GOT3 (cell line): Measurements from ENCODE around the gene TCEAL5.
"Not testable (repeated sequence)": the region's sequence is repeated elsewhere in the genome, so short reads cannot be mapped to it uniquely, and the experiment has no call there.

Experiments
- DNase-seq: peaks from one replicate; lab custom pipeline; 2025; ENCODE audit warnings: mixed read lengths; lab: John Stamatoyannopoulos, UW

TCEAL5 gene

GRCh38 chrX:103234869-103235268, 41.7 kb downstream of the TCEAL5 start:
- no peak for DNase-seq

GRCh38 chrX:103233263-103233662, 43.3 kb downstream of the TCEAL5 start:
- no peak for DNase-seq

DNA sequence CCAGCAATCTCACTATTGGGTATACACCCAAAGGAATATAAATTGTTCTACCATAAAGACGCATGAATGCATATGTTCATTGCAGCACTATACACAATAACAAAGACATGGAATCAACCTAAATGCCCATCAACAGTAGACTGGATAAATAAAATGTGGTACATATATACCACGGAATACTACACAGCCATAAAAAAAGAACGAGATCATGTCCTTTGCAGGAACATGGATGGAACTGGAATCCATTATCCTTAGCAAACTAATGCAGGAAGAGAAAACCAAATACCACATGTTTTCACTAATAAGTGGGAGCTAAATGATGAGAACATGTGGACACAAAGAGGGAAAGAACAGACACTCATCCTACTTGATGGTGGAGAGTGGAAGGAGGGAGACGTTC, 50.6 kb downstream of the TCEAL5 start:
- not testable (repeated sequence) for DNase-seq
